HepG2 (cell line): Measurements from ENCODE around the gene ZNF322. TPM values are rescaled to one million over a fixed set of nuclear protein-coding genes. Genes with fewer than 3 reads are reported as not detected.

Source experiments
- ATF4 ChIP-seq, 2 experiments: fragments of 450-650 bp in 1 of 2; sonication (generic) in 1 of 2; formaldehyde crosslinking; IDR thresholded peaks; 2 replicates each; pipeline versions ENCODE4 v1.5.0 to v1.8.0; 2020 to 2022; ENCODE audit warnings: mild to moderate bottlenecking in 1 of 2, missing genetic modification reagents in 1 of 2
- BATF2 ChIP-seq: sonication (generic); formaldehyde crosslinking; IDR thresholded peaks from 2 replicates; pipeline ENCODE4 v1.8.0; 2022; ENCODE audit warnings: mild to moderate bottlenecking, missing genetic modification reagents, moderate library complexity
- CREM ChIP-seq, 2 experiments: sonication (generic) in 1 of 2; formaldehyde crosslinking in 1 of 2; IDR thresholded peaks; 2 replicates each; pipeline versions ENCODE4 v1.4.0 to v1.6.1; 2016 to 2020; ENCODE audit warnings: antibody characterized with exemption in 1 of 2, mild to moderate bottlenecking in 1 of 2, missing genetic modification reagents in 1 of 2
- FOXA1 ChIP-seq, 2 experiments: fragments of 450-650 bp in 1 of 2; sonication (generic) in 1 of 2; formaldehyde crosslinking in 1 of 2; IDR thresholded peaks; 2 replicates each; pipeline versions ENCODE4 v1.4.0 to v1.6.1; 2016 to 2020; ENCODE audit warnings: missing genetic modification reagents in 1 of 2
- HMGA1 ChIP-seq: sonication (generic); formaldehyde crosslinking; conservative IDR thresholded peaks from 2 replicates; pipeline ENCODE4 v1.4.0; 2020; ENCODE audit warnings: missing genetic modification reagents
- HNRNPLL ChIP-seq: fragments of 200-400 bp; formaldehyde crosslinking; IDR thresholded peaks from 2 replicates; pipeline ENCODE4 v1.6.1; 2017; ENCODE audit warnings: mild to moderate bottlenecking, low read depth, low read length; ENCODE audit not compliant: poor library complexity, severe bottlenecking
- ISL2 ChIP-seq: sonication (generic); formaldehyde crosslinking; IDR thresholded peaks from 2 replicates; pipeline ENCODE4 v1.5.0; 2020; ENCODE audit warnings: missing genetic modification reagents
- KDM1A ChIP-seq: IDR thresholded peaks from 2 replicates; pipeline ENCODE4 v1.6.1; 2016; ENCODE audit warnings: missing compliant biosample characterization
- MAFF ChIP-seq: IDR thresholded peaks from 2 replicates; pipeline ENCODE4 v1.6.1; 2011; ENCODE audit warnings: low read depth, low read length, improper control_type of control experiment
- MXD1 ChIP-seq: sonication (generic); formaldehyde crosslinking; IDR thresholded peaks from 2 replicates; pipeline ENCODE4 v1.4.0; 2020; ENCODE audit warnings: mild to moderate bottlenecking, missing genetic modification reagents
- NFKB2 ChIP-seq: sonication (generic); formaldehyde crosslinking; IDR thresholded peaks from 2 replicates; pipeline ENCODE4 v1.4.0; 2020; ENCODE audit warnings: missing genetic modification reagents, borderline replicate concordance
- PCBP2 ChIP-seq: fragments of 200-400 bp; formaldehyde crosslinking; optimal IDR thresholded peaks from 2 replicates; pipeline ENCODE3; 2018; ENCODE audit warnings: low read length, low read depth; ENCODE audit not compliant: poor library complexity, severe bottlenecking
- POLR2G ChIP-seq: fragments of 200-400 bp; formaldehyde crosslinking; IDR thresholded peaks from 2 replicates; pipeline ENCODE4 v1.6.1; 2018; ENCODE audit warnings: mild to moderate bottlenecking, low read depth, low read length, moderate library complexity
- SKI ChIP-seq: fragments of 450-650 bp; IDR thresholded peaks from one replicate; pipeline ENCODE4 v1.6.1; 2018; ENCODE audit warnings: mild to moderate bottlenecking; ENCODE audit not compliant: partially characterized antibody
- SRSF9 ChIP-seq: fragments of 200-400 bp; formaldehyde crosslinking; IDR thresholded peaks from 2 replicates; pipeline ENCODE4 v1.6.1; 2018; ENCODE audit warnings: borderline replicate concordance, mild to moderate bottlenecking, low read depth, low read length; ENCODE audit not compliant: insufficient read depth, poor library complexity, severe bottlenecking
- ZNF501 ChIP-seq: sonication (generic); formaldehyde crosslinking; IDR thresholded peaks from 2 replicates; pipeline ENCODE4 v1.5.1; 2020; ENCODE audit warnings: mild to moderate bottlenecking, moderate library complexity, missing genetic modification reagents
- ZNF512 ChIP-seq: sonication (generic); formaldehyde crosslinking; IDR thresholded peaks from 2 replicates; pipeline ENCODE4 v1.4.0; 2020; ENCODE audit warnings: mild to moderate bottlenecking, missing genetic modification reagents
- ZNF609 ChIP-seq: sonication (generic); formaldehyde crosslinking; IDR thresholded peaks from 2 replicates; pipeline ENCODE4 v1.4.0; 2020; ENCODE audit warnings: mild to moderate bottlenecking, missing genetic modification reagents, borderline replicate concordance
- ZNF792 ChIP-seq: IDR thresholded peaks from 2 replicates; pipeline ENCODE4 v1.6.1; 2016
- polyA plus RNA-seq, 8 experiments: library from polyadenylated mRNA; depleted of rRNA in 3 of 8; stranded (reverse) in 7 of 8; unstranded in 1 of 8; fragments of >200 nt; fragmentation: Illumina TruSeq in 4 of 8; extraction: Trizol in 4 of 8; gene quantifications; 2 replicates each; pipeline versions ENCODE4 v1.2.1 to v1.2.3, GENCODE V29; 2011 to 2016; ENCODE audit warnings: low read depth in 4 of 8, missing spikeins in 1 of 8, mixed read lengths in 1 of 8; ENCODE audit not compliant: insufficient read depth in 1 of 8
- total RNA-seq, 5 experiments: library from RNA; depleted of rRNA; stranded (reverse); fragments of >200 nt; fragmentation: Illumina TruSeq; extraction: Trizol; gene quantifications; 2 replicates each; pipeline ENCODE4 v1.2.3, GENCODE V29; 2016; ENCODE audit warnings: low read depth in 1 of 5

Gene ZNF322
- total and polyA plus RNA-seq, 2 of the 13 experiments (the other 11 are each of a cell fraction or from before 2014, with no cell fraction given): 8.3 to 22.8 TPM

GRCh38 chr6:26659042-26659999, at the start of gene ZNF322 (continued):
- peak; percentile 47; the same call in 1 of the 2 replicates for TF ChIP-seq ZNF609 (CRISPR knock-in tag)
- peak; percentile 98 for TF ChIP-seq ZNF501 (CRISPR knock-in tag)
- no peak for TF ChIP-seq FOXA1 (IDR thresholded peaks at IDR 0.05)
- TF ChIP-seq FOXA1 (CRISPR knock-in tag; IDR thresholded peaks at IDR 0.05): no peak
- peak; percentile 94 for TF ChIP-seq POLR2G
- no peak for TF ChIP-seq ZNF512 (CRISPR knock-in tag)
- no peak for TF ChIP-seq KDM1A (CRISPR knock-in tag)
- peak; percentile 32 for TF ChIP-seq SKI
- TF ChIP-seq CREM (IDR thresholded peaks at IDR 0.05): no peak
- TF ChIP-seq CREM (CRISPR knock-in tag; IDR thresholded peaks at IDR 0.05): no peak
- 0 out of 2 replicates have a peak, but pooled peaks have one; percentile 27 for TF ChIP-seq BATF2
- TF ChIP-seq HNRNPLL: peak; percentile 90
- no peak for TF ChIP-seq PCBP2
- TF ChIP-seq ISL2 (CRISPR knock-in tag): peak; percentile 53
- no peak for TF ChIP-seq HMGA1 (CRISPR knock-in tag)
- TF ChIP-seq MAFF: no peak
- TF ChIP-seq ZNF792 (CRISPR knock-in tag): peak; percentile 81; the same call in 1 of the 2 replicates
- peak; percentile 63; the same call in 1 of the 2 replicates for TF ChIP-seq MXD1
- peak; percentile 57; the same call in 1 of the 2 replicates for TF ChIP-seq NFKB2 (CRISPR knock-in tag)
- no peak for TF ChIP-seq ATF4 (CRISPR knock-in tag; IDR thresholded peaks at IDR 0.05)
- no peak for TF ChIP-seq SRSF9
